Neural cell (in vitro differentiated cells): ENCODE measurements around the gene NRIP3. TPM values are rescaled to one million over a fixed set of nuclear protein-coding genes. Genes with fewer than 3 reads are reported as not detected.

Source experiments
- H2AFZ ChIP-seq: fragments of 200-600, 300-800 bp; sonication (generic), shearing (Covaris generic); 2 replicates; pipeline ENCODE4 v1.6.0; 2014; ENCODE audit warnings: low read depth, mild to moderate bottlenecking, antibody characterized with exemption, low read length, moderate library complexity
- H3F3A ChIP-seq: fragments of 200-600 bp; shearing (Covaris generic); 2 replicates; pipeline ENCODE4 v1.6.1; 2016; ENCODE audit warnings: mild to moderate bottlenecking, moderate library complexity, mixed read lengths, antibody characterized with exemption, low read length; ENCODE audit not compliant: insufficient read depth, poor library complexity, severe bottlenecking
- H3K27ac ChIP-seq: fragments of 200-600, 300-800 bp; sonication (generic), shearing (Covaris generic); 2 replicates; pipeline ENCODE4 v1.5.1; 2014; ENCODE audit warnings: mild to moderate bottlenecking, low read length, moderate library complexity
- H3K27me3 ChIP-seq: fragments of 300-800, 200-600 bp; sonication (generic), shearing (Covaris generic); 2 replicates; pipeline ENCODE4 v1.6.0; 2014; ENCODE audit warnings: mild to moderate bottlenecking, low read depth, low read length, moderate library complexity; ENCODE audit not compliant: insufficient read depth
- H3K36me3 ChIP-seq: fragments of 300-800, 200-600 bp; sonication (generic), shearing (Covaris generic); 2 replicates; pipeline ENCODE4 v1.5.1; 2014; ENCODE audit warnings: mild to moderate bottlenecking, antibody characterized with exemption, low read length, moderate library complexity; ENCODE audit not compliant: insufficient read depth
- H3K4me2 ChIP-seq: fragments of 300-800, 200-600 bp; sonication (generic), shearing (Covaris generic); 2 replicates; pipeline ENCODE4 v1.6.0; 2014; ENCODE audit warnings: mild to moderate bottlenecking, low read length
- H3K4me3 ChIP-seq: fragments of 300-800, 200-600 bp; sonication (generic), shearing (Covaris generic); 2 replicates; pipeline ENCODE4 v1.5.1; 2014; ENCODE audit warnings: mild to moderate bottlenecking, low read length, moderate library complexity
- H3K79me2 ChIP-seq: fragments of 200-600 bp; shearing (Covaris generic); replicated peaks from 2 replicates; pipeline ENCODE4 v1.6.0; 2014; ENCODE audit warnings: mild to moderate bottlenecking, low read length, moderate library complexity; ENCODE audit not compliant: insufficient read depth
- H3K9ac ChIP-seq: fragments of 300-800, 200-600 bp; sonication (generic), shearing (Covaris generic); 2 replicates; pipeline ENCODE4 v1.6.1; 2016; ENCODE audit warnings: mild to moderate bottlenecking, low read length, mixed read lengths
- H3K9me2 ChIP-seq: fragments of 200-600 bp; shearing (Covaris generic); 2 replicates; pipeline ENCODE4 v1.6.1; 2016; ENCODE audit warnings: mild to moderate bottlenecking, low read length, mixed read lengths; ENCODE audit not compliant: insufficient read depth
- H3K9me3 ChIP-seq: fragments of 200-600, 300-800 bp; sonication (generic), shearing (Covaris generic); 2 replicates; pipeline ENCODE4 v1.6.1; 2016; ENCODE audit warnings: mild to moderate bottlenecking, mixed run types, low read length, moderate library complexity, mixed read lengths
- H4K20me1 ChIP-seq: fragments of 200-600 bp; shearing (Covaris generic); 2 replicates; pipeline ENCODE4 v1.6.1; 2016; ENCODE audit warnings: mild to moderate bottlenecking, mixed run types; ENCODE audit not compliant: insufficient read depth
- CTCF ChIP-seq: fragments of 450-650 bp; IDR thresholded peaks from 2 replicates; pipeline ENCODE4 v1.5.1; 2014; ENCODE audit warnings: antibody characterized with exemption, mild to moderate bottlenecking, moderate library complexity; ENCODE audit not compliant: poor library complexity, severe bottlenecking
- EP300 ChIP-seq: fragments of 450-650 bp; conservative IDR thresholded peaks from 2 replicates; pipeline ENCODE4 v1.6.1; 2014; ENCODE audit warnings: antibody characterized with exemption, mild to moderate bottlenecking, moderate library complexity; ENCODE audit not compliant: poor library complexity, severe bottlenecking
- EZH2 ChIP-seq: fragments of 200-600, 300-800 bp; shearing (Covaris generic), sonication (generic); IDR thresholded peaks from 2 replicates; pipeline ENCODE4 v1.6.1; 2014; ENCODE audit warnings: antibody characterized with exemption, low read length, borderline replicate concordance, mild to moderate bottlenecking; ENCODE audit not compliant: insufficient read depth, poor library complexity, severe bottlenecking
- MXI1 ChIP-seq: fragments of 450-650 bp; conservative IDR thresholded peaks from 2 replicates; pipeline ENCODE4 v1.6.1; 2014; ENCODE audit warnings: antibody characterized with exemption, mild to moderate bottlenecking; ENCODE audit not compliant: poor library complexity, severe bottlenecking
- POLR2AphosphoS5 ChIP-seq: IDR thresholded peaks from 2 replicates; pipeline ENCODE4 v1.6.1; 2012
- RAD21 ChIP-seq: fragments of 450-650 bp; conservative IDR thresholded peaks from 2 replicates; pipeline ENCODE4 v1.6.1; 2014; ENCODE audit warnings: antibody characterized with exemption, mild to moderate bottlenecking, moderate library complexity
- REST ChIP-seq: IDR thresholded peaks from 2 replicates; pipeline ENCODE4 v1.6.1; 2012; ENCODE audit warnings: borderline replicate concordance
- SMC3 ChIP-seq: fragments of 450-650 bp; conservative IDR thresholded peaks from 2 replicates; pipeline ENCODE4 v1.6.1; 2014; ENCODE audit warnings: antibody characterized with exemption, mild to moderate bottlenecking, moderate library complexity; ENCODE audit not compliant: poor library complexity
- TAF1 ChIP-seq: IDR thresholded peaks from 2 replicates; pipeline ENCODE4 v1.6.1; 2012; ENCODE audit warnings: low read depth
- polyA plus RNA-seq: library from polyadenylated mRNA; depleted of rRNA; stranded (reverse); fragments of >200 nt; gene quantifications from 2 replicates; pipeline ENCODE4 v1.2.3, GENCODE V29; 2014

The NRIP3 gene
- polyA plus RNA-seq, 1 donor from 2014 or later: 8.8 TPM

GRCh38 chr11:8948886-8949285 lies 54.9 kb downstream of the NRIP3 start:
- H3F3A ChIP-seq: no peaks in the 10 kb centered on the region
- no peaks in the 10 kb centered on the region for H3K9me3 ChIP-seq
- no peak overlapping the region for H3K4me3 ChIP-seq
- no peaks in the 10 kb centered on the region for H3K36me3 ChIP-seq
- no peaks in the 10 kb centered on the region for H3K27me3 ChIP-seq
- no peak for TF ChIP-seq MXI1
- no peak for TF ChIP-seq RAD21
- no peak for TF ChIP-seq TAF1
- no peak for TF ChIP-seq EZH2
- no peak for TF ChIP-seq SMC3
- no peak for TF ChIP-seq POLR2AphosphoS5
- TF ChIP-seq REST: no peak
- TF ChIP-seq EP300: no peak
- no peak for TF ChIP-seq CTCF
- H3K27ac ChIP-seq: no peak overlapping the region
- no peaks in the 10 kb centered on the region for H4K20me1 ChIP-seq
- no peaks in the 10 kb centered on the region for H3K79me2 ChIP-seq
- H3K4me2 ChIP-seq: no peak overlapping the region
- no peak overlapping the region for H2AFZ ChIP-seq
- H3K9me2 ChIP-seq: no peaks in the 10 kb centered on the region
- H3K9ac ChIP-seq: no peak overlapping the region

- no peak overlapping the region for H2AFZ ChIP-seq
- H3K4me2 ChIP-seq: no peak overlapping the region
- H3F3A ChIP-seq: no peaks in the 10 kb centered on the region
- H3K9ac ChIP-seq: no peak overlapping the region
- TF ChIP-seq EZH2: no peak
- TF ChIP-seq TAF1: no peak
- no peak for TF ChIP-seq REST
- no peak for TF ChIP-seq RAD21
- TF ChIP-seq CTCF: no peak
- no peak for TF ChIP-seq POLR2AphosphoS5
- TF ChIP-seq SMC3: no peak
- TF ChIP-seq EP300: no peak
- H3K27me3 ChIP-seq: no peaks in the 10 kb centered on the region
- no peaks in the 10 kb centered on the region for H3K79me2 ChIP-seq
- no peak overlapping the region for H3K27ac ChIP-seq
- no peaks in the 10 kb centered on the region for H3K36me3 ChIP-seq
- no peaks in the 10 kb centered on the region for H3K9me2 ChIP-seq
- H3K9me3 ChIP-seq: no peaks in the 10 kb centered on the region
- H4K20me1 ChIP-seq: no peaks in the 10 kb centered on the region
- no peak overlapping the region for H3K4me3 ChIP-seq
Measured at GRCh38 chr11:8947230-8947943, 56.4 kb downstream of the NRIP3 start.
